Measurements from ENCODE around the gene KIAA0753.

Gene KIAA0753

GRCh38 chr17:6626616-6627015 is 13.9 kb downstream of the KIAA0753 start:
- ChIA-PET CTCF (interaction anchor here (1.5 kb wide), 1 partner anchor 19 kb away, joined by 3 read pairs; no protein-coding TSS in a partner anchor), POLR2A (no interaction called here)
- no peak for DNase-seq (ENCODE audit: extremely low spot score)
- no peak for TF ChIP-seq CTCF (IDR thresholded peaks at IDR 0.05; ENCODE audit: control extremely low read depth, extremely low read depth, low read depth, missing control alignments)

DNA sequence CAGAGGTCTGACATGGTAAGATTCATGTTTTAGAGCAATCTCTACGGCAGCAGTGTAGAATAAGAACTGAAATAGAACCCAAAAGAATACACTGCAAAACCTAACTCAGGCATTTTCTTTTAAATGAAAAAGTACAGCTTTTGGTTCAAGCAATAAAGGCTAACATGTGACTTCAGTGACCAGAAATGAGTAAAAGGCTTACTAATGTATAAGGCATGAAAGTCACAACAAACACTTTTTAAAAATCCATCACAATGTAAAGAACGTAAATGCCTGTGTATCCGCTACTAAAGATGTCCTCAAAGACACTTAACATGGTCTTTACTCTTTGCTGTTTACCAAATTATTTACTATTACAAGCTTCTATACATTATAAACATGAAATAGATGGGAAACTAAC is 16.6 kb downstream of the KIAA0753 start:
- ChIA-PET POLR2A (no interaction called here), CTCF (interaction anchor here (1.4 to 1.7 kb wide), 2 partner anchors 11 to 17 kb away, joined by 3 to 5 read pairs; no protein-coding TSS in a partner anchor)
- DNase-seq (ENCODE audit: extremely low spot score) = no peak

DNA sequence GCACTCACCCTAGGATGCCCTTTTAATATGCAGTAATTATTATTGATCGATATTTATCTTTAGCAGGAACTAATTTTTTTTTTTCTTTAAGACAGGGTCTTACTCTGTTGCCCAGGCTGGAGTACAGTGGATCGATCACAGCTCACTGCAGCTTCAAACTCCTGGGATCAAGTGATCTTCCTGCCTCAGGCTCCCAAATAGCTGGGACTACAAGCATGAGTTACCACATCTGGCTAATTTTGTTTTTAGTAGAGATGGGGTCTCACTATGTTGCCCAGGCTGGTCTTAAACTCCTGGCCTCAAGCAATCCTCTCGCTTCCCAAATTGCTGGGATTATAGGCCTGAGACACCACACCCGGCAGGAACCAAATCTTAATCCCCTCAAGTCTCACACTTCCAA is 29.3 kb downstream of the KIAA0753 start:
- POLR2A ChIA-PET = no interaction called here
- CTCF ChIA-PET = no interaction called here
- TF ChIP-seq CTCF (IDR thresholded peaks at IDR 0.05; ENCODE audit: control extremely low read depth, extremely low read depth, low read depth, missing control alignments) = no peak
- DNase-seq (ENCODE audit: extremely low spot score) = no peak

More for the DNA sequence above, 16.6 kb downstream of the KIAA0753 start:
- TF ChIP-seq CTCF (IDR thresholded peaks at IDR 0.05; ENCODE audit: control extremely low read depth, extremely low read depth, low read depth, missing control alignments) = no peak

DNA sequence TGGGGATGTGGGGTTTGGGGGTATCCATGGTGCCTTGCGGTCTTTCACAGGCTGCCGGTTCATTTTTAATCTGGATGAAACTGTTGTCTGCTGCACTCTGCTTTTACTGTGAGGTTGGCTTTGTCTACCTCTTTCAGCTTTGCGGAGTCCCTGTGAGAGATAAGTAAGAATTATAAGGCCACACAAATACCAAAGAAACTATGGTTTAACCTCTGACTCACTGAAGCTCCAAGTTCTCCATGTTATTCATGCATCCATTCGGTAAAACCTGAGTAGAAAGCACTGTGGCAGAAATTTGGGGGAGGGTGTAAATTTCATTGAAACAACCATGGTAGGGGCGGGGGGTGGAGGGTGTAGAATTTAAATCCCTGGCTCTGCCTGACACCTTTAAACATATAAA is 30.5 kb downstream of the KIAA0753 start:
- no peak for DNase-seq (ENCODE audit: extremely low spot score)
- POLR2A ChIA-PET = no interaction called here
- CTCF ChIA-PET = no interaction called here
- TF ChIP-seq CTCF (IDR thresholded peaks at IDR 0.05; ENCODE audit: control extremely low read depth, extremely low read depth, low read depth, missing control alignments) = no peak

DNA sequence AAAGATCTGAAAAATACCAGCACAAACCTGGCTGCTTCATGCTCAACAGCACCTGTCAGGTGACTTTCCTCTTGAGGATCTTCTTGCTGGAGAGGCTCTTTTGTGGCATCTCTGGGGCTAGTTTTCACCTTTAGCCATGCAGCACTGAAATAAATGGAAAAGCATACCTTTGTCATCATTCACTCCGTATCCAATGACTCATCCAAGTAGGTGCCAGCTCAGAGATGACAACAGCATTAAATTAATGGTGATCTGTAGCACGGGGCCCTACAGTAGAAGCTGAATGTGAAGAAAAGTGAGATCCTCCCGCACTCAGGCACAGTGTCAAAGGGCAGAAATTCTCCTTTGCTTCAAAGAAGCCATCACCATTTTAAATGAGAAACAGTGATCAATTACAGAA is 32.2 kb downstream of the KIAA0753 start:
- DNase-seq (ENCODE audit: extremely low spot score) = no peak
- TF ChIP-seq CTCF (IDR thresholded peaks at IDR 0.05; ENCODE audit: control extremely low read depth, extremely low read depth, low read depth, missing control alignments) = no peak
- POLR2A ChIA-PET = no interaction called here
- CTCF ChIA-PET = interaction anchor here (0.7 to 1.7 kb wide), 5 partner anchors 9 to 21 kb away, joined by 3 to 6 read pairs (median 4); no protein-coding TSS in a partner anchor

DNA sequence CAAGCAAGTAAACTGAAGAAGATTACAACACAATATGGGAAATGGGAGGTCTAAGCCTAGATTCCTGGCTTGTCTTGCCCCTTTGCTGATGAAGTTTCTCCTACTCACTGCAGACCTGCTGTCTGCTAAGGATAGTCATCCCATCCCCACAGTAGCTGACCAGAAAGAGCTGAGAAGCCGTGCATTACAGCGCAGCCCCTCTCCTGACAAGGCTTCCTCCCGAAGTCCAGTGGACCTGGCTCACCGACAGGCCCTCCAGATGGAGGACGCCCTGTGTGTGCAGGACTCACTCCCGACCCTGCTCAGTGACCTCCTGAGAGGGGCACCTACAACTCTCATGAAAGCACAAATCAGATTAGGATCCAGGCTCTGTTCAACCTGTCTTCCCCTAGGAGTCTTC is 35.4 kb downstream of the KIAA0753 start:
- CTCF ChIA-PET = interaction anchor here (0.9 kb wide), 1 partner anchor 132 kb away, joined by 3 read pairs; no protein-coding TSS in a partner anchor
- no peak for DNase-seq (ENCODE audit: extremely low spot score)
- POLR2A ChIA-PET = interaction anchor here (0.6 kb wide), 1 partner anchor 23 kb away, joined by 3 read pairs; no protein-coding TSS in a partner anchor
- TF ChIP-seq CTCF (IDR thresholded peaks at IDR 0.05; ENCODE audit: control extremely low read depth, extremely low read depth, low read depth, missing control alignments) = no peak

Data from GM10248 (cell line).